ENCODE data around the gene YPEL2. TPM values are rescaled to one million over a fixed set of nuclear protein-coding genes. Genes with fewer than 3 reads are reported as not detected.

Gene YPEL2
- total RNA-seq, 4 donors from 2014 or later: 16.5 to 24.1 (median 21.8) TPM

GRCh38 chr17:59361916-59362810 is 30.7 kb downstream of the YPEL2 start:
- H3K4me3 ChIP-seq: peak overlapping the region in 2 of 4 donors; percentile 5 to 20
- no peak for TF ChIP-seq POLR2A (IDR thresholded peaks at IDR 0.05)
- TF ChIP-seq, protein P1, sequence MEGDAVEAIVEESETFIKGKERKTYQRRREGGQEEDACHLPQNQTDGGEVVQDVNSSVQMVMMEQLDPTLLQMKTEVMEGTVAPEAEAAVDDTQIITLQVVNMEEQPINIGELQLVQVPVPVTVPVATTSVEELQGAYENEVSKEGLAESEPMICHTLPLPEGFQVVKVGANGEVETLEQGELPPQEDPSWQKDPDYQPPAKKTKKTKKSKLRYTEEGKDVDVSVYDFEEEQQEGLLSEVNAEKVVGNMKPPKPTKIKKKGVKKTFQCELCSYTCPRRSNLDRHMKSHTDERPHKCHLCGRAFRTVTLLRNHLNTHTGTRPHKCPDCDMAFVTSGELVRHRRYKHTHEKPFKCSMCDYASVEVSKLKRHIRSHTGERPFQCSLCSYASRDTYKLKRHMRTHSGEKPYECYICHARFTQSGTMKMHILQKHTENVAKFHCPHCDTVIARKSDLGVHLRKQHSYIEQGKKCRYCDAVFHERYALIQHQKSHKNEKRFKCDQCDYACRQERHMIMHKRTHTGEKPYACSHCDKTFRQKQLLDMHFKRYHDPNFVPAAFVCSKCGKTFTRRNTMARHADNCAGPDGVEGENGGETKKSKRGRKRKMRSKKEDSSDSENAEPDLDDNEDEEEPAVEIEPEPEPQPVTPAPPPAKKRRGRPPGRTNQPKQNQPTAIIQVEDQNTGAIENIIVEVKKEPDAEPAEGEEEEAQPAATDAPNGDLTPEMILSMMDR (IDR thresholded peaks at IDR 0.05): no peak

DNA sequence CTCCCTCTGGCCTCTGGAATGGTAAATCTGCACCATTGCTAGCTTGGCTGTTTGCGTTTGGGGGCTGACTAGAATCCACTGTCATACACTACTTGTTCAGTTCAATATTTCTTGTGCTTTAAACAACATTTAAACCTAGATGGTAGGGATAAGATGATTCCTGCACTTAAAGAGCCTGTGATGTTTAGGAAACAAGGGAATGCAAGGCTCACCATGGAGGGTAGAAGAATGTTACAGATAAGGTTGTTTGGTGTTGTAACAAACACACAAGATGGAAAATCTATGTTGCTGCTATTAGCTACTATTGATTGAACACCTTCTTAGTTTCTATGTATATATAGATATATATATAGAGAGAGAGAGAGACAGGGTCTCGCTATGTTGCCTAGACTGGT is 31.4 kb downstream of the YPEL2 start:
- no peak for TF ChIP-seq POLR2A (IDR thresholded peaks at IDR 0.05)
- TF ChIP-seq, protein P1 (IDR thresholded peaks at IDR 0.05): no peak
- Histone ChIP-seq H3K36me3 (peaks cover 0 to 14% (median 0%) of the 10 kb centered on the region in 3 donors), H3K27ac (peak overlapping the region; percentile 66 to 81 (median 71)), H3K4me3 (peak overlapping the region in 2 of 4 donors; percentile 5 to 20), H3K27me3 (no peaks in the 10 kb centered on the region), H3K9me3 (no peaks in the 10 kb centered on the region), H3K4me1 (peaks cover 4 to 59% (median 45%) of the 10 kb centered on the region in 4 donors)
- DNase-seq: no peak

More at GRCh38 chr17:59361916-59362810, 30.7 kb downstream of the YPEL2 start:
- H3K27ac ChIP-seq: peak overlapping the region; percentile 66 to 81 (median 71)
- no peaks in the 10 kb centered on the region for H3K27me3 ChIP-seq
- peaks cover 4 to 53% (median 44%) of the 10 kb centered on the region in 4 donors for H3K4me1 ChIP-seq
- peak in 2 of 3 donors; percentile 49 to 66 for DNase-seq
- peaks cover 0 to 14% (median 0%) of the 10 kb centered on the region in 3 donors for H3K36me3 ChIP-seq
- H3K9me3 ChIP-seq: no peaks in the 10 kb centered on the region

- peaks cover 0 to 6% (median 0%) of the 10 kb centered on the region in 3 donors for H3K36me3 ChIP-seq
- H3K4me1 ChIP-seq: peaks cover 4 to 81% (median 44%) of the 10 kb centered on the region in 4 donors
- no peaks in the 10 kb centered on the region for H3K27me3 ChIP-seq
- no peaks in the 10 kb centered on the region for H3K9me3 ChIP-seq
- H3K4me3 ChIP-seq: no peak overlapping the region
- TF ChIP-seq, protein P1 (IDR thresholded peaks at IDR 0.05): no peak
- no peak for TF ChIP-seq POLR2A (IDR thresholded peaks at IDR 0.05)
- no peak for DNase-seq
- peak overlapping the region; percentile 41 to 91 (median 58) for H3K27ac ChIP-seq
These were observed 34.0 kb downstream of the YPEL2 start for GRCh38 chr17:59365383-59365981.

DNA sequence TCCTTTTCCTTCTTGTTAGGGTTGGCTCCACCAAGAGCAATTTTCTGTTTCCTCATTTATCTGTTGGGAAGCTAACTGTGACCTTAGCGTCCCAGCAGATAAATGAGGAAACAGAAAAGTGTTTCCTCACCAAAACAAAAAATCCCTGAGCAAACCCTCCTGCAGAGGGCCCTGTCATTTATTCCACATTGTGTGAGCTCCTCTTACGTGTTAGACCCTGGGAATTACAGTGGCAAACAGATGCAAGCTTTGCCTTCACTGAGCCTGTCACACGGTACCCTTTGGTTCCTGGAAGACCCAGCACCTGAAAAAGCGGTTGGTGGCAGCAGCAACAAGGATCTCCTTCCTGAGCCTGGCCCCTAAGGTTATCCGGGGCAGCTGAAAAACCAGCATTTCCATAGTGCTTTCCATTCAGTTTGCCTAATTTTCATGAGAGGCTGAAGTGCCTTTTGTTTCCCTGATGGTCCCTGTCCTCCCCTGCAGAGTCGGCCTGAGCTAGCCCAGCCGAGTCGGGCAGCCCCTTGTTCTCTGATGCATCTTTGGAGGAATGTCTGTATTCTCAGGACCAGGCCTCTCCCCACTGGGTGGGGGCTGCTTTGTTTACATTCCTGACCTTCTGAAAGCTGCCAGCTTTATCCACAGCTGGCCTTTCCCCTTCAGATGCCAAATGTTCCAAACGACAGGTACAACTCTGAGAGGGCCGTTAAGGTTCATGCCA is 34.7 kb downstream of the YPEL2 start:
- DNase-seq: no peak
- no peak overlapping the region for H3K4me3 ChIP-seq
- no peaks in the 10 kb centered on the region for H3K36me3 ChIP-seq
- TF ChIP-seq POLR2A (IDR thresholded peaks at IDR 0.05): no peak
- TF ChIP-seq, protein P1 (IDR thresholded peaks at IDR 0.05): no peak
- peaks cover 8 to 81% (median 45%) of the 10 kb centered on the region in 4 donors for H3K4me1 ChIP-seq
- peak overlapping the region; percentile 41 to 91 (median 58) for H3K27ac ChIP-seq
- no peaks in the 10 kb centered on the region for H3K27me3 ChIP-seq
- no peaks in the 10 kb centered on the region for H3K9me3 ChIP-seq

All from Peyer's patch (tissue), 4 donors.